Activated CD8-positive, alpha-beta memory T cell treated with anti-CD3 and anti-CD28 coated beads for 24 hours (primary cell): ENCODE measurements around the gene PIGT.
A peak's percentile ranks its signal among the peaks of the same experiment; 100 is the strongest.

Experiments used
- DNase-seq: peaks from one replicate; pipeline ENCODE4 v3.0.0-alpha.2; 2020

PIGT gene

GRCh38 chr20:45402946-45403345, 13.0 kb upstream of the PIGT start:
- no peak for DNase-seq

GRCh38 chr20:45404438-45404837, 11.5 kb upstream of the PIGT start:
- no peak for DNase-seq

DNA sequence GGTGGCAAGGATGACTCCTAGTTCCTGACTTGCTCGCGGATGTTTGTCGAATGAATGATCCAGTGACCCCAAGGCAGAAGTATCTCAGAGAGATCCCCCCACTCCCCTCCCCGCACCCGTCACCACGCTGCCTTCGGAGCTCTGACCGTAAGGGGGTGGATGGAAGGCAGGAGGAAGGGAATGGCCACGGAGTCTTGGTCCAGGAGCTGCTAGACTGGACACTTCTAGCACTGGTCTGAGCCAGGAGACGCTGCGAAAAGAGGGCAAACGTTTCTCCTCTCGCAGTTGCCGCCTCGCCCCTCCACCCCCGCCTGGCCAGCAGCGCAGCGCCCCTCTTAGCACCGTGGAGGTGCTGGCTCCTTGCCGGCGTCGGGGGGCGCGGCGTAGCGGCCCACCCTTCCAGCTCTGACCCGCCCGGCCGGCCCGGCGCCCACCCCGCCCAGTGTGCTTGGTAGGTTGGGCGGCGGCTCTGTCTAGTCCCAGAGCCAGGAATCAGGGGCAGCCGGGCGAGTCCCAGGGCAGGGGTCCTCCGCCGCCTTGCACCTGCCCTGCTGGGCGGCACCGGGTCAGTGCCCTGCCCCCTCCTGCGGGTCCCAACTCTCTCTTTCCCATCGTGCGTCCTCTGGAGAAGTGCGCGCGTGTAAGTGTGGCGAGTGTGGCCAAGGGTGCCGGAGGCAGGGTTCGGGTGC, 10.2 kb upstream of the PIGT start:
- no peak for DNase-seq

DNA sequence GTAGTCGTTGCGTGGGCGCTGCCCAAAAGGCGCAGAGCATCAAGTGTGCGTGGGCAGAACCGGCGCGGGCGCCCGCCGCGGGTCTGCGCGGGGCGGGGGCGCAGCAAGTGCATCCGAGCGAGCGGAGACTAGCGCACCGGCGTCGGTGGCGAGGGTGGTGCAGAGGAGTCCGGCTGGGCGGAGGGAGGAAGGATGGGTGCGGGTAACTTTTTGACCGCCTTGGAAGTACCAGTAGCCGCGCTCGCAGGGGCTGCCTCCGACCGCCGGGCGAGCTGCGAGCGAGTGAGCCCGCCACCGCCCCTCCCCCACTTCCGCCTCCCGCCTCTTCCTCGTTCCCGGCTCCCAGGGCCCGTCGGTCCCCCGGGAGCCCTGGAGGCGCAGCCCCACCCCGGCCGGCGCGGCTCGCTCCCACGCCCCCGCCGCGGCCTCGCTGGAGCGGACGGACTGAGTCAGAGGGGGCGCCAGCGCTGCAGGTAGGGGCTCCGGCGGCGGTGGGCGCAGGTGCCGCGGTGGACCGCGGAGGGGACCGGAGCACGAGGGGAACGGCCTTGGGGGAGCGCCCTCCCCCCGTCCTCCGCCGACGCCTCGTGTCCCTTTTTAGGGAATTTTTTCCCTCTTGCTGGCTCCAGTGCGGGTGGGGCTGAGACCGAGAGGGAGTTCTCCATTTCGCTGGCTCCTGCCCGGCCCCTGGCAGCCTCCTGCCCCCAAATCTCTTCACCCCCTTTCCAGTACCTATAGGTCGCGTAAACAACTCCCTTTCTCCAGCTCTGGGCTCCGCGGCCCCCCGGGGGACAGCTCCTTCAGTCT, 9.5 kb upstream of the PIGT start:
- DNase-seq = peak; percentile 76

DNA sequence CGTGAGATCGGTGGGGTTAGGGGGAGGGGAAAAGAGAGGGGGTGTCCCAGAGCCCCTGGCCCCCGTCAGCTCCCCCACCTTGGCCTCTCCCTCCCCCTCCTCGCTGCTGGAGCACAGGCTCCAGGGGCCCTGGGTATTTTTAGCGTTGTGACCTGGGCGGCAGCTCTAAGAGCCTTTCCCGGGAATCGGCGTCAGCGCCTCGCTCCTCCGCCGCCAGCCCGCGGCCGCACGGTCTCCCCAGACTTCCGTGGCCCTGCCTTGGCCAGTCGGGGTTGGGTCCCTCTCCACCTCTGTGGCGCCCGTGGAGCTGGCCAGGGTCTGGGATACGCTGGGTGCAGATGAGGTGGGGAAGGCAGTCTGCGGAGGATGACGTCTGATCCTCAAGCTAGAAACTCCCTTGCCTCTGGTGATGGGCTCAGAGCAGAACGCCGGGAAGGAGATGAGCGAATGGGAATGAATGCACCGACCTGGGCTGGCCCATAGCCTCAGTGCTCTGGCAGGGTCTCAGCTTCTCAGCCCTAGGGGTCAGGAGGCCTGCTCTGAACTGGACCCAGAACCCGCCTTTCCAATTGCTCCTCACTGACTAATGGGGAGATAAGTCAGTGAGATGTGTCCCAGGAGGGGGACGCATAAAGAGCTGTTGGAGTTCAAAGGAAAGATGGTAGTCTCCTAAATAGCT, 8.7 kb upstream of the PIGT start:
- no peak for DNase-seq

DNA sequence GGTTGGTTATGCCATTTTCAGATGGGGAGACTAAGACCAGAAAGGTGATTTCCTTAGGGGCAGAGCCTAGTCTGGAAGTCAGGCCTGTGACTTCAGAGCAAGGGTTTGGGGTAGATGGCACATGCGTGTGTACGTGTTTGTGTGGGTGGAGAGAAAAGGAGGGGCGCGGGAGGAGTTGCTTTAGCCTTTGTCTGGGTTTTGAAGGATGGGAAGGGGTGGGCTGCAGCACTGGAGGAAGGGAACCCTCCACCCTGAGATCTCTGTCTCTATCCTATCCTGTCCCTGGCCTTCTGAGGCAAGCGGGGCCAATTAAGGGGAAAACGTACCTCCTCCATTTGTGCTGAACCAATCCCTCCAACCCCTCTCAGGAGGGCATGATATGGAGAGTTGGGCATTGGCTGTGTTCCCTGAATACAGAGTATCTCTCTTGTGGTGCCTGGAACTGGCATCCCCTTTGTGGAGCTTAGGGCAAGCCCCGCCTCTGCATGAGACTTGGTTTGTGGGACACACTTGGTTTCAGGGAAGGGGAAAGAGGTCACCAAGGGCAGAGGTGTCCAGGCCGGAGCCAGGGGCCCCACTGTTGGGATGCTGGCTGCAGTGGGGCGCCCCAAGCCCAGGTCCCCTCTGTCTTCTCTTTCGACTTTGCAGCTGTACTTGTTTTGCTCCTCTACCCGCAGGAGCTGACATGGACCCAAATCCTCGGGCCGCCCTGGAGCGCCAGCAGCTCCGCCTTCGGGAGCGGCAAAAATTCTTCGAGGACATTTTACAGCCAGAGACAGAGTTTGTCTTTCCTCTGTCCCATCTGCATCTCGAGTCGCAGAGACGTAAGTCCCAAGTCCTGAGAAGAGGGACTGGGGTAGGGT, 7.9 kb upstream of the PIGT start, which contains the start of gene DBNDD2:
Gene DBNDD2, plus strand, starts transcription at position 507 of the 863 bp plus-strand sequence. Its CDS starts 179 bp downstream, at position 686.
- no peak for DNase-seq

- no peak for DNase-seq
Measured at GRCh38 chr20:45408646-45409213, 7.2 kb upstream of the PIGT start.

DNA sequence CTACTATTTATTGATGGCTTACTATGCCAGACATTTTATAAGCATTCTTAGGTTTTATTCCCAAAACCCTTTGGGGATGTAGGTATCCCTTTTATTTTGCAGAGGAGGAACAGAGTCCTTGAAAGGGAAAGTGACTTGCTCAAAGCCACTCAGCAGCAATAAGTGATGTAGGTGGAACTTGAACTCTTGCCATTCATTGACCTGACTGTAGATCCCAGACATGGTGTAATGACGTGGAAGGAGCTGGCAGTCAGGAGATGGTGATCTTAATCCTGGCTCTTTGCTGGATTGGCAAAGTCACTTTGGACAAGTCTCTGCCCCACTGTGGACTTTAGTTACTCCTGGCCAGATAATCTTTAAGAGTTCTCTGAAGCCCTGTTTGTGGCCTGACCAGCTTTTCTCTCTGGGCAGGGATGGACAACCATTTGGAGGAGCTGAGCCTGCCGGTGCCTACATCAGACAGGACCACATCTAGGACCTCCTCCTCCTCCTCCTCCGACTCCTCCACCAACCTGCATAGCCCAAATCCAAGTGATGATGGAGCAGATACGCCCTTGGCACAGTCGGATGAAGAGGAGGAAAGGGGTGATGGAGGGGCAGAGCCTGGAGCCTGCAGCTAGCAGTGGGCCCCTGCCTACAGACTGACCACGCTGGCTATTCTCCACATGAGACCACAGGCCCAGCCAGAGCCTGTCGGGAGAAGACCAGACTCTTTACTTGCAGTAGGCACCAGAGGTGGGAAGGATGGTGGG, 6.2 kb upstream of the PIGT start:
- DNase-seq = no peak

DNA sequence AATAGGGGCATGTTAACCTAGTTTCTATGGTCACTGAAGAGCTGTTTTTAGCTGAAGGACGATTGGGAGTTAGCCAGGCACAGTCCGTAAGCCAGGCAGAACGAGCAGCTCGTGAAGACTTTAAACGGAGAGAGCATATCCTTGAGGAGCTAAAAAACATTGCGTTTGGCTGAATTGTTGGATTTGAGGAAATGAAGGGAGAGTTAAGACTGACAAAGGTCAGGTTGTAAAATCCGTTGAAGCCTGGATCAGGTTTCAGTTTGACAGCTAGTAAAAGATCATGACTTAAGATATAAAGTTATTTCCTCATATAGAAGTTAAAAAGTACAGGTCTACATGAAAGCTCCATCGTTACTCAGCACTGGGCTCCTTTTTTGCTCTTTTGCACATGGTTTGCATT, 5.1 kb upstream of the PIGT start:
- no peak for DNase-seq

- DNase-seq = no peak
Measured at GRCh38 chr20:45412653-45413052, 3.3 kb upstream of the PIGT start.

- no peak for DNase-seq
Measured at GRCh38 chr20:45413479-45413878, 2.5 kb upstream of the PIGT start.

DNA sequence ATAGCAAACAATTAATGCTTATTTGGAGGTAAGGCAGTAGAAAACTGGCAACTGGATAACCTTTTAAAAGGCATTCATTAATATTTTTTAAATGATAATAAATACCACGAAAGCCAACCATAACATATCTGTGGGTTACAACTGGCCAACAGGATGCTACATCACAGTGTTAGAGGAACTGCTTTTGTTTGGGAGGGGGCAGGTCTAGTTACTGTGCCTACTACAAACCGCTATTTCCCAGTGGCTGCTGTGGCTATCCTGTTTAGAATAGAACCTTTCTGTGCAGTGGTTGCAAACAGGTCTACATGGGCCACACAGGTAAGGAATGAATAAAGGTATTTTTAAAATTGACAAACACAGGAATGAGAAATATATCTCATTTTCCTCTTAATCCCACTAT, 976 bp downstream of the PIGT start:
- no peak for DNase-seq

DNA sequence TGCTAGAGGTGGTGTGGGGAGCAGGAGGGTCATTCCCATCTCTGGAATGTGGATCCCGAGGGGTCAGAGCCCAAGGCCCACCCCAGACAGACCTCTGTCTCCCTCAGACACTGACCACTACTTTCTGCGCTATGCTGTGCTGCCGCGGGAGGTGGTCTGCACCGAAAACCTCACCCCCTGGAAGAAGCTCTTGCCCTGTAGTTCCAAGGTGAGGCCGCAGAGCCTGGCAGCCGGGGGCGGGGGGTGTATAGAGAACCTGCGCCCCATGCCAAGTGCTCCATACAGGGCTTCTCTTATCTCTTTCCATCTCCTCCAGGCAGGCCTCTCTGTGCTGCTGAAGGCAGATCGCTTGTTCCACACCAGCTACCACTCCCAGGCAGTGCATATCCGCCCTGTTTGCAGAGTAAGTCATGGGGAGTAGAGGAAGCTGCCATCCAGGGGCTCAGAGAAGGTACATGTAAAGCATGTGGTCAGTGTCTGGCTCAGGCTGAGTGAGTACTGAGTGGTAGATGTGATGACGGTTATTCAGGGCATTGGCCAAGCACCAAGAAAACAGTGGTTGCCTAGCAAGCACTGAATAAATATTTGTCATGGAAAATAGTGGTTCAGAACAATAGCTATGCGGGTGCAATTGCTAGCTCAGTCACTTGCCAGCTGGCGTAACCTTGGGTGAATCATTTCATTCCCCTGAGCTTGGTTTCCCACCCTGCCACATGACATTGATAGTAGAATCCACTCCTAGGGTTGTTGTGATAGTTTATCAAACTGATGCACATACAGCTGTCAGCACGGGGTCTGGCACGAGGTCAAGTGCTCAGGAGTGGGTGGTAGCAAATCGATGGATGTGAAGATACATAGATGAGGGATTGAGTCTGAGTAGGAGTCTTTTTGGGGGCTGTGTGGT, 3.5 kb downstream of the PIGT start:
- no peak for DNase-seq

DNA sequence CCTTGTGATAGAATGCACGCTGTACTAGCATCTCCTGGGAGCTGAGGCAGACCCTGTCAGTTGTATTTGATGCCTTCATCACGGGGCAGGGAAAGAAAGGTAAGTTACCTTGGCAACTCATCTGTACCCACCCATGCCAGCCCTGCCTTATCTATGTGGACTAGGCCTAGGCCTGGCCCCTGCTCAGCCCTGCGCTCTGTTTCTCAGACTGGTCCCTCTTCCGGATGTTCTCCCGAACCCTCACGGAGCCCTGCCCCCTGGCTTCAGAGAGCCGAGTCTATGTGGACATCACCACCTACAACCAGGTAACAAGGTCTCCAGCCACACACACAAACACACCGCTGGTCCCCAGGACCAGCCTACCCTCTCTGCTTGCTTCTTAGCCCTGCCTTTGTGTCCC, 4.2 kb downstream of the PIGT start:
- no peak for DNase-seq

DNA sequence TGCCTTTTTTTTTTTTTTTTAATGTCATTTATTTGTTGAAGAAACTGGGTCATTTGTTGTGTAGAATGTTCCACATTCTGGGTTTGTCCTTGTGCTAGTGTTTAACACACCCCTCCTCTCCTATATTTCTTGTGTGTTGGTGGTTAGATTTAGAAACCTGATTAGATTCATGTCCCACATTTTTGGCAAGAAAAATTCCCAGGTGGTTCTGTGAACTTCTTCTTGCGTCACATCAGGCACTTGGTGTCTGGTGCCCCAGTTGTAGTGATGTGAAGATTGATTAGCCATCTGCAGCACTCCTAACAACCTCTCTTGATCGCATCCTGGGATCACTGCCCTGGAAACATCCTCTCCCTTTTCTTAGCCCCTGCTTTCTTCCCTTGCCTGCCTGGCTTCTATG, 7.8 kb downstream of the PIGT start:
- DNase-seq = no peak

DNA sequence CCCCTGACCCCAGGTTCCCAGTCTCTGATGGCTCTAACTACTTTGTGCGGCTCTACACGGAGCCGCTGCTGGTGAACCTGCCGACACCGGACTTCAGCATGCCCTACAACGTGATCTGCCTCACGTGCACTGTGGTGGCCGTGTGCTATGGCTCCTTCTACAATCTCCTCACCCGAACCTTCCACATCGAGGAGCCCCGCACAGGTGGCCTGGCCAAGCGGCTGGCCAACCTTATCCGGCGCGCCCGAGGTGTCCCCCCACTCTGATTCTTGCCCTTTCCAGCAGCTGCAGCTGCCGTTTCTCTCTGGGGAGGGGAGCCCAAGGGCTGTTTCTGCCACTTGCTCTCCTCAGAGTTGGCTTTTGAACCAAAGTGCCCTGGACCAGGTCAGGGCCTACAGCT, 9.6 kb downstream of the PIGT start:
- DNase-seq = no peak

DNA sequence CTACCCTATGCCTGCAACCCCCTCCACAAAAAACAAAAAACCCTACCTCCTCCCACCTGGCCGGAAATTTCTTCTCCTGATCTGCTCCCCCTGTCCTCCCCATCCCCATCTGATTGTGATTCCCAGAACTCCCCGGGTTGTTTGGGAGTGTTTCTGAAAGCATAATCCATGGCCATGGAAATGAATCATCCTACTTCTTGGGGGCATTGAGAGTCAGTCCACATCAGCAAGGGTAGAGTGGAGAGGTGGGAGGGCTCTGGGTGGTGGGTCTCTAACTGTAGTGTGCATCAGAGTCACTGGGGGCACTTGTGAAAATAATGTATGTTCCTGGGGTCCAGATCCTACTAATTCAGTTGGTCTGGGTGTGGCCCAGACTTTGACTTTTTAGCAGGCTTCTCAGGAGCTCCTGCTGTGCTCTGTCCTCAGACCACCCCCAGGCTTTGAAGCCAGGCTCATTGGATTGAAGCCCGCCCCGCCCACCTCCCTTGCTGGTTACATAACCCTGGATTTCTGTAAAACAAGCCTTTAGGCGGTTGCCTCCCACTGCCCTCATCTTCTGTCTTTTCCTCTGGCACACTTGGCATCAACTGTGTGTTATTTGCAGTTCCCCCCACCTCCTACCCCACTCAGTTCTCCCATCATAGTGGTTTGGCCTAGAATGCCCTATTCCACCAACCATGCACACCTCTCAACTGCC, 10.5 kb downstream of the PIGT start:
- no peak for DNase-seq

DNA sequence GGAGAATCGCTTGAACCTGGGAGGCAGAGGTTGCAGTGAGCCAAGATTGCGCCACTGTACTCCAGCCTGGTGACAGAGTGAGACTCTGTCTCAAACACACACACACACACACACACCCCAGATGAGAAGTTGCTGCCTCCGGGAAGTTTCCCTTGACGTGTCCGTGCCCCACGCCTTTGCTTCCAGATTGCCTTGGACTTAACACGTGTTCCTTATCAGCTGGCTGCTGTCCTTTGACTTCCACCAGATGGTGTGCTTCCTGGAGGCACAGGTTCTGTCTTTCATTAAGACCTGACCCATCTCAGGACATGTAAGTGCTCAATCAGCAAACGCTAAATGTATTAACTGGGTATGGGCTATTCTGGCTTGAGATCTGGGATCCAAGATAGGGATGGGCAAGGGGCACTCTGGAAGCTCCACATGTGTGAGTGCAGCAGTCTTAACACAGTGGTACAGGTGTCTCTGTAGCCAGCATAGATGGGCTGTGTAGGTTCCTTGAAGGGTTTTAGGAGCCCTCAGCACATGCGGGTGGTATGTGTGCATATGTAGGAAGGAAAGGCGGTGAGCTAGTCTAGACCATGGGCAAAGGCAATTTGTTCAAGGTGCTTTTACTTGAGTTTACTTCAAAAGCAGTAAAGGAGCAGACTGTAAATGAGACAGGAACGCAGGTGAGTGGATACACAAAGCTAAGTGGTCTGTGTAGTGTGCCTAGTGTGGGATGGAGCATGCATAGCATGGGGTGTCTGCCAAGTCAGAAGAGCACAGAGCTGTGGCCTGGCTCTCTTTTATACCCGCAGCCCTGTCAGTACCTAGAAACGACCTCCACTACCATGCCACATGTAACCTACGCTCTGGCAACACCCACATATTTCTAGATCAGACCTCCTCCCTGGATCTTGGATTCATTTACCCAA, 11.6 kb downstream of the PIGT start:
- peak; percentile 17 for DNase-seq

GRCh38 chr20:45429618-45430017, 13.7 kb downstream of the PIGT start:
- no peak for DNase-seq
